Measurements from ENCODE around the gene PDZD2. TPM values are rescaled to one million over a fixed set of nuclear protein-coding genes. Genes with fewer than 3 reads are reported as not detected.

PDZD2 gene
- total and polyA plus RNA-seq, 3 donors from 2014 or later, result 47.3 to 89.1 (median 83.9) TPM

DNA sequence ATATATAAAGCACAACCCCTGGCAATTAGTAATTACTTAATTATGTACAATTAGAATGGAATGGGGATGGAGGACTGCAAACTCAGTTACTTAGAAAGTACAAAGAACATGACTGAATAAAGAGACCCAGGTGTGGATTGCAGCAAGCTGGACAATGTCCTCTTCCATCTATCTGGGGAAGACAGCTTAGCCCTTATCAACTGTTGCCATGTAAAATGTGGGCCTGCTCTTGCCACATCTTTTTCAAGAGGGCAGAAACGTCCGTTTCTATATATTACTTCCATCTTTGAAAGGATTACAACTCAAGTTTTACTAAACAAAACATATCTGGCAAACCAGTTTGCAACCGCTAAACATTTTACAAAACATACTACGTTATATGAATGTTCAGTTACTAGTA, 509.0 kb downstream of the PDZD2 start:
- TF ChIP-seq, protein P1, sequence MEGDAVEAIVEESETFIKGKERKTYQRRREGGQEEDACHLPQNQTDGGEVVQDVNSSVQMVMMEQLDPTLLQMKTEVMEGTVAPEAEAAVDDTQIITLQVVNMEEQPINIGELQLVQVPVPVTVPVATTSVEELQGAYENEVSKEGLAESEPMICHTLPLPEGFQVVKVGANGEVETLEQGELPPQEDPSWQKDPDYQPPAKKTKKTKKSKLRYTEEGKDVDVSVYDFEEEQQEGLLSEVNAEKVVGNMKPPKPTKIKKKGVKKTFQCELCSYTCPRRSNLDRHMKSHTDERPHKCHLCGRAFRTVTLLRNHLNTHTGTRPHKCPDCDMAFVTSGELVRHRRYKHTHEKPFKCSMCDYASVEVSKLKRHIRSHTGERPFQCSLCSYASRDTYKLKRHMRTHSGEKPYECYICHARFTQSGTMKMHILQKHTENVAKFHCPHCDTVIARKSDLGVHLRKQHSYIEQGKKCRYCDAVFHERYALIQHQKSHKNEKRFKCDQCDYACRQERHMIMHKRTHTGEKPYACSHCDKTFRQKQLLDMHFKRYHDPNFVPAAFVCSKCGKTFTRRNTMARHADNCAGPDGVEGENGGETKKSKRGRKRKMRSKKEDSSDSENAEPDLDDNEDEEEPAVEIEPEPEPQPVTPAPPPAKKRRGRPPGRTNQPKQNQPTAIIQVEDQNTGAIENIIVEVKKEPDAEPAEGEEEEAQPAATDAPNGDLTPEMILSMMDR (IDR thresholded peaks at IDR 0.05), result no peak
- TF ChIP-seq POLR2A (IDR thresholded peaks at IDR 0.05), result no peak
- H3K4me3 ChIP-seq, result no peak overlapping the region
- no peaks in the 10 kb centered on the region for H3K9me3 ChIP-seq
- no peak for DNase-seq
- H3K27ac ChIP-seq, result no peak overlapping the region
- intact Hi-C loops (cut with DNase I; ENCODE audit: low total_unique reads), result no loop called here
- peaks cover 19% of the 10 kb centered on the region for H3K4me1 ChIP-seq
- WGBS, 2 donors, result 89 to 94% methylated on average over 4 of the region's 4 CpGs
- H3K36me3 ChIP-seq (ENCODE audit: low read depth, missing control alignments), result no peaks in the 10 kb centered on the region
- no peaks in the 10 kb centered on the region for H3K27me3 ChIP-seq

DNA sequence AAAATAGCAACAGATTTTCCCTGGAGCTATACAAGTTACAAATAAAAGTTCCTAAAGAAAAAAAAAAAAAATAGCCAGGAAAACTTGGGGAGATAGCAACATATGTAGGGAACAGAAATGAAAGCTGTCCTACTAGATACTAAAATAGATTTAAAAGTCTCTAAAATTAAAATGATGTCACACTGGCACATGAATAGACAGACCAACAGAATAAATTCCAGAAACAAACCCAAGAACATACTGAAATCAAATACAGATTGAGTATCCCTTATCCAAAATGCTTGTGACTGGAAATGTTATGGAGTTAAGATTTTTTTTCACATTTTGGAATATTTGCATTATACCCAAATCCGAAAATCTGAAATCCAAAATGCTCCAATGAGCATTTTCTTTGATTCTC, 511.4 kb downstream of the PDZD2 start:
- Histone ChIP-seq H3K4me1 (peaks cover 17% of the 10 kb centered on the region), H3K27me3 (no peaks in the 10 kb centered on the region), H3K27ac (no peak overlapping the region), H3K4me3 (no peak overlapping the region), H3K9me3 (no peaks in the 10 kb centered on the region), H3K36me3 (ENCODE audit: low read depth, missing control alignments) (no peaks in the 10 kb centered on the region)
- TF ChIP-seq, protein P1 (IDR thresholded peaks at IDR 0.05), result no peak
- no peak for TF ChIP-seq POLR2A (IDR thresholded peaks at IDR 0.05)
- 88 to 97% methylated on average over 1 of the region's 1 CpG for WGBS, 2 donors
- no peak for DNase-seq
- intact Hi-C loops (cut with DNase I; ENCODE audit: low total_unique reads), result no loop called here

DNA sequence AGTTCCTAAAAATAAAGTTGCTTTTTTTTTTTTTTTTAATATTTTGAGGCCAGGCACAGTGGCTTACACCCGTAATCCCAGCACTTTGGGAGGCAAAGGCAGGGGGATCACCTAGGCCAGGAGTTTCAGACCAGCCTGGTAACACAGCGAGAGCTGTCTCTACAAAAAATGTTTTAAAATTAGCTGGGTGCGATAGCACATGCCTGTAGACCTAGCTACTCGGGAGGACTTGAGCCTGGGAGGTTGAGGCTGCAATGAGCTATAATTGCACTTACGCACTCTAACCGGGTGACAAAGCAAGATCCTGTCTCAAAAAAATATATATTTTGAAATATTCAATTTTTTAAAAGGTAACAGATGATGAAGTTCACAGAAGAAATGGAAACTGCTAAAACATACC, 512.3 kb downstream of the PDZD2 start:
- no peak overlapping the region for H3K27ac ChIP-seq
- H3K9me3 ChIP-seq, result no peaks in the 10 kb centered on the region
- peaks cover 8% of the 10 kb centered on the region for H3K4me1 ChIP-seq
- DNase-seq, result no peak
- no peak for TF ChIP-seq POLR2A (IDR thresholded peaks at IDR 0.05)
- TF ChIP-seq, protein P1 (IDR thresholded peaks at IDR 0.05), result no peak
- intact Hi-C loops (cut with DNase I; ENCODE audit: low total_unique reads), result no loop called here
- no peak overlapping the region for H3K4me3 ChIP-seq
- 91 to 92% methylated on average over 6 of the region's 6 CpGs for whole genome bisulfite sequencing, 2 donors
- H3K36me3 ChIP-seq (ENCODE audit: low read depth, missing control alignments), result no peaks in the 10 kb centered on the region
- H3K27me3 ChIP-seq, result no peaks in the 10 kb centered on the region

DNA sequence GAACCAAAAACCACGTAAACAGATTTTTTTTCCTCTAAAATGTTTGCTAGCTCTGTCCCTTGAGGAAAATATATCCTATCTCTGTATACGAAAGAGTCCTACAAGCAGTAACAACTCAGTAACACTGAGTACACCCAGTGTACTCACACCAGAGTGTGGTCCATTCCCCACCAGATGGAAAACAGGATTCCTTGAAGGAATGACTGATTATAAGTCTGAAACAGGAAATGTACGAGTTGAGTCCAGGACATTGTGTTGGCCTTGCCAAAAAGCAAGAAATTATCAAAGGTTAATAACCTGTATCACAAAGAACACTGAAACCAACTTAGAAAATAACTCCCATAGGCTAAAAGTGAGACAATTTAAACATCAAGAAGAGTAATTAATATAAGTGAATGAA, 514.8 kb downstream of the PDZD2 start:
- H3K27me3 ChIP-seq, result no peaks in the 10 kb centered on the region
- H3K4me3 ChIP-seq, result no peak overlapping the region
- H3K36me3 ChIP-seq (ENCODE audit: low read depth, missing control alignments), result no peaks in the 10 kb centered on the region
- H3K27ac ChIP-seq, result peak overlapping the region in 1 of 2 donors; percentile 33
- 32 to 40% methylated on average over 3 of the region's 3 CpGs for WGBS, 2 donors
- peaks cover 13% of the 10 kb centered on the region for H3K4me1 ChIP-seq
- TF ChIP-seq POLR2A (IDR thresholded peaks at IDR 0.05), result no peak
- TF ChIP-seq, protein P1 (IDR thresholded peaks at IDR 0.05), result no peak
- intact Hi-C loops (cut with DNase I; ENCODE audit: low total_unique reads), result no loop called here
- no peak for DNase-seq
- H3K9me3 ChIP-seq, result no peaks in the 10 kb centered on the region

DNA sequence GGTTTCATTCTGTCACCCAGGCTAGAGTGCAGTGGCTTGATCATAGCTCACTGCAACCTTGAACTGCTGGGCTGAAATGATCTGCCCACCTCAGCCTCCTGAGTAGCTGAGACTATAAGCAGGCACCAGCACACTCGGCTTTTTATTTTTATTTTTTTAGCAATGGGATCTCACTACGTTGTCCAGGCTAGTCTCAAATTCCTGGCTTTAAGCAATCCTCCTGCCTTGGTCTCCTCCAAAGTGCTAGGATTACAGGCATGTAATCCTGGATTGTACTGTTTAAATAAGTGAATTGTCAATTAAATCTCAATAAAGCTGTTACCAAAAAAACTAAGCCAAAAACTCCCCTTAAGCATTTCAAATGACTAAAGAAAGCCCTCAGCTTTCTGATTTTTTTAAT, 516.3 kb downstream of the PDZD2 start:
- no peak overlapping the region for H3K4me3 ChIP-seq
- H3K27me3 ChIP-seq, result no peaks in the 10 kb centered on the region
- no peaks in the 10 kb centered on the region for H3K9me3 ChIP-seq
- no peak for TF ChIP-seq POLR2A (IDR thresholded peaks at IDR 0.05)
- TF ChIP-seq, protein P1 (IDR thresholded peaks at IDR 0.05), result no peak
- WGBS, 2 donors, result 75 to 80% methylated on average over 2 of the region's 2 CpGs
- peaks cover 28% of the 10 kb centered on the region for H3K4me1 ChIP-seq
- intact Hi-C loops (cut with DNase I; ENCODE audit: low total_unique reads), result no loop called here
- H3K27ac ChIP-seq, result no peak overlapping the region
- no peak for DNase-seq
- no peaks in the 10 kb centered on the region for H3K36me3 ChIP-seq (ENCODE audit: low read depth, missing control alignments)

All from testis (tissue), 3 donors.